ENCODE results near the gene FSTL4.

The FSTL4 gene

DNA sequence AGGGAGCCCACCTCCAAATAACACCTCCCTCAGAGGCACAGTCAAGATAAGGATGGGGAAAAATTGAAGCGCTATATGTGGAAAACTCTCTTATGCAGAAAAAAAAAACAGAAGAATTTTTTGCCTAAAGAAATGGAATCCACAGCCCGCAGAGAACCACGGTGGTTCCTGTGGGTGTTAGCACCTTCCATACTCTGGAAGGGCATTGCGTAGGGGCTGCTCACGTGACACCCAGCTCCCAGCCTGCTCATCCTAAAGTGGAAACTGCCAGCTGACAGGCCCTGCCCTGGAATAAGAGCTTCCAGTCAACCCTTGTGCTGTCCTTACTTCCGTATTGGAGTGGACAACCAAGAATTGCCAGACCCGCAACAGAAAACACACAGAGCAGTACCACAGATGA lies 142.5 kb downstream of the FSTL4 start:
- H3K36me3 Mint-ChIP-seq = no peaks in the 10 kb centered on the region
- no peak overlapping the region for H3K27ac Mint-ChIP-seq
- H3K4me3 Mint-ChIP-seq = no peak overlapping the region
- no peaks in the 10 kb centered on the region for H3K9me3 Mint-ChIP-seq
- H3K4me1 Mint-ChIP-seq = no peaks in the 10 kb centered on the region
- H3K27me3 Mint-ChIP-seq = peaks cover 3% of the 10 kb centered on the region

DNA sequence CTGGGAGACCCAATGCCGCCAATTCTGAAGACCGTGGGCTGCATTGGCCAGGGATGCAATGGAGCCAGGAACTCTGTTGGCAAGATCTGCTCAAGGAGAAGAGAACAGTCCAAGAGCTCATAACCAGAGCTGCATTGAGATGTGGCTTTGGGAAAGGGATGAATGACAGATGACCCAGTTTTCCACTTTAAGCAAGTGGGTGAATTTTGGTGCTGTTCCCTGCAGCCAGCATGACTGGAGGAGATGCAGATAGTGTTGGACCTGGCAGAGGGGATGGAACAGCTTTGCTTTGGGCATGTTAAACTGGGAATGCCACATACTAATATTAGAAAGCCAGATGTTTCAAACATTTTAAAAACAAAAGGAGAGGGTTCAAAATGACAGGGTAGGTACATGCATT lies 143.1 kb downstream of the FSTL4 start:
- Mint-ChIP-seq H3K4me1 (no peaks in the 10 kb centered on the region), H3K27ac (no peak overlapping the region), H3K27me3 (peaks cover 3% of the 10 kb centered on the region), H3K9me3 (no peaks in the 10 kb centered on the region), H3K4me3 (no peak overlapping the region), H3K36me3 (no peaks in the 10 kb centered on the region)

GRCh38 chr5:133468596-133468995 lies 143.7 kb downstream of the FSTL4 start:
- H3K27ac Mint-ChIP-seq = no peak overlapping the region
- H3K27me3 Mint-ChIP-seq = peaks cover 3% of the 10 kb centered on the region
- H3K4me1 Mint-ChIP-seq = no peaks in the 10 kb centered on the region
- no peak overlapping the region for H3K4me3 Mint-ChIP-seq
- H3K36me3 Mint-ChIP-seq = no peaks in the 10 kb centered on the region
- H3K9me3 Mint-ChIP-seq = no peaks in the 10 kb centered on the region

- H3K4me1 Mint-ChIP-seq = no peaks in the 10 kb centered on the region
- H3K27me3 Mint-ChIP-seq = peaks cover 3% of the 10 kb centered on the region
- H3K27ac Mint-ChIP-seq = no peak overlapping the region
- H3K36me3 Mint-ChIP-seq = no peaks in the 10 kb centered on the region
- H3K4me3 Mint-ChIP-seq = no peak overlapping the region
- H3K9me3 Mint-ChIP-seq = no peaks in the 10 kb centered on the region
Observed at GRCh38 chr5:133467826-133468463, 144.4 kb downstream of the FSTL4 start.

GRCh38 chr5:133467335-133467779 lies 145.0 kb downstream of the FSTL4 start:
- Mint-ChIP-seq H3K4me1 (no peaks in the 10 kb centered on the region), H3K9me3 (no peaks in the 10 kb centered on the region), H3K27ac (no peak overlapping the region), H3K36me3 (no peaks in the 10 kb centered on the region), H3K4me3 (no peak overlapping the region), H3K27me3 (peaks cover 3% of the 10 kb centered on the region)

GRCh38 chr5:133466556-133467334 lies 145.6 kb downstream of the FSTL4 start:
- H3K4me3 Mint-ChIP-seq = no peak overlapping the region
- H3K27me3 Mint-ChIP-seq = peaks cover 1% of the 10 kb centered on the region
- no peak overlapping the region for H3K27ac Mint-ChIP-seq
- no peaks in the 10 kb centered on the region for H3K4me1 Mint-ChIP-seq
- no peaks in the 10 kb centered on the region for H3K9me3 Mint-ChIP-seq
- H3K36me3 Mint-ChIP-seq = no peaks in the 10 kb centered on the region

- Mint-ChIP-seq H3K9me3 (no peaks in the 10 kb centered on the region), H3K27me3 (no peaks in the 10 kb centered on the region), H3K27ac (no peak overlapping the region), H3K4me3 (no peak overlapping the region), H3K36me3 (no peaks in the 10 kb centered on the region), H3K4me1 (no peaks in the 10 kb centered on the region)
Observed at GRCh38 chr5:133464013-133464412, 148.3 kb downstream of the FSTL4 start.

GRCh38 chr5:133461796-133462516 lies 150.4 kb downstream of the FSTL4 start:
- Mint-ChIP-seq H3K4me1 (no peaks in the 10 kb centered on the region), H3K36me3 (no peaks in the 10 kb centered on the region), H3K27me3 (no peaks in the 10 kb centered on the region), H3K9me3 (no peaks in the 10 kb centered on the region), H3K27ac (no peak overlapping the region), H3K4me3 (no peak overlapping the region)

GRCh38 chr5:133460172-133460758 lies 152.1 kb downstream of the FSTL4 start:
- Mint-ChIP-seq H3K27ac (no peak overlapping the region), H3K4me3 (no peak overlapping the region), H3K9me3 (no peaks in the 10 kb centered on the region), H3K27me3 (no peaks in the 10 kb centered on the region), H3K4me1 (no peaks in the 10 kb centered on the region), H3K36me3 (no peaks in the 10 kb centered on the region)

DNA sequence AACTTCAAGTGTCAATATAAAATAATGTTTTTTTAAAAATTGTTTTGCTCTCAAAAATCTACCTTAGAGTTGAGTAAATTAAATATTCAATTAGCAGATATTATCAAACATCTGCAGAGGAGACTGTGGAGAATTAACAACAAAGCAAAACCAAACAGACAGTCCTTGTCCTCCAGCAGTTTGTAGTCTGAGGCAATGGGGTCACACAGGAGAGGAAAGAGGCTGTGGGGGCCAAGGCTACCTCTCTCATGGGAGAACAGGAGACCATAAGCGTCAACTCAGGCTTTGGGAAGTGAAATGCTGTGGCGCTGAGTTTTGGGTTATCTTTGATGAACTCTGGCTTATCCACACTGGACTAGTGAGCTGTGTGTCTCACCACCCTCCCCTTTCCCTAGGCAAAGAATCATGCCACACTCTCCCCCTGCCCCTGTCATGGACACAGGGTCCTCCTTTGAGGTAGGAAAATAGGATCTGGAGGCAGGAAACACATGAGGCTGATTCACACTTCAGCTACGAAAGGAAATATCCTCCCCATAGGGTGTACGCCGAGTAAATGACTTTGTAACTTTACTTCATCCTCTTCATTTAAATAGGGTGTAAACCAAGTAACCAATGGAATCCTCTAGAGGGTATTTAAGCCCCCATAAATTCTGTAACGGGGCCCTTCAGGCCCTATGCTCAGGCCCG lies 152.7 kb downstream of the FSTL4 start:
- no peaks in the 10 kb centered on the region for H3K9me3 Mint-ChIP-seq
- H3K27me3 Mint-ChIP-seq = no peaks in the 10 kb centered on the region
- no peak overlapping the region for H3K27ac Mint-ChIP-seq
- no peak overlapping the region for H3K4me3 Mint-ChIP-seq
- no peaks in the 10 kb centered on the region for H3K4me1 Mint-ChIP-seq
- H3K36me3 Mint-ChIP-seq = no peaks in the 10 kb centered on the region

DNA sequence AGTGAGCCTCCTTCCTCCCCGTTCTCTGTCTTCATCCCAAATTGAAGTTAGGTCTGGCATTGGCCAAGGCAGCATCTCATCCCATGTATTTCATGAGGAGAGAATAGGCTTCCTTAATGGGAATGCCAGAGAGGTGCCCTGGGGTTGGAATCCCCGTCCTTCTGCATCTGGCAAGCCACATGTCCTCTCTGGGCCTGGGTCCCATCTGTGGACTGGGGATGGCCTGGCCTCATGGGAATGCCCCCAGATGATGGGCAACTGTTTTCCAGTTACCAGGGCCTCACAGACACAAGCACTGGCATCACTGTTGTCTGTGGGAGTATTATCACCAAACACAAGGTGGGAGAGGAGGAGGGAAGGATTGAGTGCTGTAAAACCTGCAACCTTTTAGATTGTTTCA lies 153.9 kb downstream of the FSTL4 start:
- Mint-ChIP-seq H3K27me3 (no peaks in the 10 kb centered on the region), H3K27ac (no peak overlapping the region), H3K4me1 (no peaks in the 10 kb centered on the region), H3K36me3 (no peaks in the 10 kb centered on the region), H3K4me3 (no peak overlapping the region), H3K9me3 (no peaks in the 10 kb centered on the region)

- no peak overlapping the region for H3K4me3 Mint-ChIP-seq
- H3K9me3 Mint-ChIP-seq = no peaks in the 10 kb centered on the region
- H3K27ac Mint-ChIP-seq = no peak overlapping the region
- H3K4me1 Mint-ChIP-seq = no peaks in the 10 kb centered on the region
- H3K27me3 Mint-ChIP-seq = no peaks in the 10 kb centered on the region
- H3K36me3 Mint-ChIP-seq = no peaks in the 10 kb centered on the region
Observed at GRCh38 chr5:133457439-133458355, 154.6 kb downstream of the FSTL4 start.

DNA sequence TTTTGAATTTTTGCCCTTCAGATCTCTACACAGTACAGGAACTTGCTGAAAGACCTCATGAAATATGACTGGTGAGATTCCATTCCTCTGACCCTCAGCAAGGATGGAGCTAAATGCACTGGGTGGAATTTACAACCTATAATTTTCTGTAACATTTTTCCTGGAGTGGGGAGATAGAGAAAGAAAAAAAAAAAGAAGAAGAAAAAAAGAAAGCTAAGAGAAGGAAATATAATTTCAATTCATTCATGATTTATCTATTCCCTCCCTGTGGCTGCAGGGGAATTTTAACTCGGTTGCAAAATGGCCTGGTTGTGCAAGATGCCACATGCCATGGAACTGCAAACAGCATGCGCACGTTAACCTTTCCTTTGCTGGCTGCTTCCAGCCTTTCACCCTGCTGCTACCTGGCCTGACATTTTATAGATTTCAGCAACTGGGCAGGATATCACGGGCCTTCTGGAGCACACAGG lies 155.4 kb downstream of the FSTL4 start:
- H3K9me3 Mint-ChIP-seq = no peaks in the 10 kb centered on the region
- no peaks in the 10 kb centered on the region for H3K36me3 Mint-ChIP-seq
- no peak overlapping the region for H3K4me3 Mint-ChIP-seq
- no peak overlapping the region for H3K27ac Mint-ChIP-seq
- no peaks in the 10 kb centered on the region for H3K27me3 Mint-ChIP-seq
- H3K4me1 Mint-ChIP-seq = no peaks in the 10 kb centered on the region

DNA sequence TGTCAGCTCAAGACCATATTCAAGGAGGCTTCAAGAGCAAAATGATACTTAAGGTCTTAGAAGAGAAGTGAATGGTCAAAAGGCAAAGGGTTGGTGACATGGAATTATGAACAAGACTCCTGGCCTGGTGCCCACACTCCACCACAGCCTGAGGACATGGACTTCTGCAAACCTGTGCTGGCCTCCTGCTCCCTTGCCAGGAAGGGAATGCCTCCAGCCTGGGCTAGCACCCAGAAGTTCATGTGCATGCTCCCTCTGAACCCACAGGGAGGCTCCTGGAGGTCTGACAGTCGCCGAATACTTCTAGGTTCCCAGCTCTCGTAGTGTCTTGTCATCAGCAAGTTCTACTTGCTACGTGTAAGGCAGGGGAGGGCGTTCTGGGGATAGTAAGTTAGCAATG lies 156.7 kb downstream of the FSTL4 start:
- no peaks in the 10 kb centered on the region for H3K36me3 Mint-ChIP-seq
- H3K4me1 Mint-ChIP-seq = no peaks in the 10 kb centered on the region

More for the DNA sequence above, 156.7 kb downstream of the FSTL4 start:
- H3K4me3 Mint-ChIP-seq = no peak overlapping the region
- no peaks in the 10 kb centered on the region for H3K9me3 Mint-ChIP-seq
- H3K27me3 Mint-ChIP-seq = no peaks in the 10 kb centered on the region
- no peak overlapping the region for H3K27ac Mint-ChIP-seq
